Osteoblast (primary cell): ENCODE measurements around the gene ERBIN. TPM values are rescaled to one million over a fixed set of nuclear protein-coding genes. Genes with fewer than 3 reads are reported as not detected.

ENCODE experiments used
- DNase-seq: peaks from one replicate; pipeline ENCODE4 v3.0.0; 2011; ENCODE audit warnings: low spot score, mixed read lengths; ENCODE audit not compliant: insufficient read length; ENCODE audit errors: missing footprints
- H2AFZ ChIP-seq: 2 replicates; pipeline ENCODE4 v1.6.0; 2011; ENCODE audit warnings: mild to moderate bottlenecking, low read length
- H3K27ac ChIP-seq: 2 replicates; pipeline ENCODE4 v1.5.1; 2011; ENCODE audit warnings: mild to moderate bottlenecking, low read depth, low read length, moderate library complexity
- H3K27me3 ChIP-seq: 2 replicates; pipeline ENCODE4 v1.6.0; 2012; ENCODE audit warnings: mild to moderate bottlenecking, control low read depth, inconsistent platforms, low read length, moderate library complexity; ENCODE audit not compliant: insufficient read depth
- H3K36me3 ChIP-seq: 2 replicates; pipeline ENCODE4 v1.5.1; 2011; ENCODE audit warnings: mild to moderate bottlenecking, low read length, control low read depth, moderate library complexity; ENCODE audit not compliant: insufficient read depth
- H3K4me1 ChIP-seq: 2 replicates; pipeline ENCODE4 v1.5.1; 2011; ENCODE audit warnings: mild to moderate bottlenecking, low read length, control low read depth, moderate library complexity; ENCODE audit not compliant: insufficient read depth
- H3K4me2 ChIP-seq: 2 replicates; pipeline ENCODE4 v1.6.0; 2011; ENCODE audit warnings: mild to moderate bottlenecking, low read length; ENCODE audit not compliant: insufficient read depth
- H3K4me3 ChIP-seq: fragments of 200-600 bp; sonication (generic); 3 replicates; pipeline ENCODE4 v1.5.1; 2012; ENCODE audit warnings: mild to moderate bottlenecking, low read length, inconsistent platforms; ENCODE audit not compliant: insufficient read depth
- H3K79me2 ChIP-seq: 2 replicates; pipeline ENCODE4 v1.6.0; 2012; ENCODE audit warnings: mild to moderate bottlenecking, low read length, control low read depth, inconsistent platforms; ENCODE audit not compliant: insufficient read depth
- H3K9me3 ChIP-seq: 2 replicates; pipeline ENCODE4 v1.5.1; 2011; ENCODE audit warnings: low read depth, low read length, control low read depth
- H4K20me1 ChIP-seq: 2 replicates; pipeline ENCODE4 v1.6.0; 2012; ENCODE audit warnings: mild to moderate bottlenecking, low read length, control low read depth; ENCODE audit not compliant: insufficient read depth
- total RNA-seq: library from RNA; depleted of rRNA; stranded (reverse); fragments of >200 nt; gene quantifications from 2 replicates; pipeline ENCODE4 v1.2.3, GENCODE V29; 2012
- TF ChIP-seq, protein P1 (sequence below): IDR thresholded peaks from 2 replicates; pipeline ENCODE4 v1.5.1; 2011; ENCODE audit warnings: mild to moderate bottlenecking, low read depth, low read length, moderate library complexity; ENCODE audit errors: extremely low read depth

The ERBIN gene
- total RNA-seq, 1 donor = 199 TPM

DNA sequence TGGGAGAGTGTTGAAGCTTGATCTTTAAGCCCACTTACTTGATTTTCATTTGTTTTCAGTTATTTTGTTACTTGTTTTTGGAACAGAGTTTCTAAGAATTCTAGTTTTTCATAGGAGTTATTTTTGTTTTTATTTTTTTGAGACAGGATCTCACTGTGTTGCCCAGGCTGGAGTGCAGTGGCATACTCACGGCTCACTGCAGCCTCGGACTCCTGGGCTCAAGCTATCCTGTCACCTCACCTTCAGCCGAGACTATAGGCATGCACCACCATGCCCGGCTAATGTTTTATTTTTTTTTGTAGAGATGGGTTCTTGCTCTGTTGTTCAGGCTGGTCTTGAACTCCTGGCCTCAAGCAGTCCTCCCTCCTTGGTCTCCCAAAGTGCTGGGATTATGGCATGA is 6.3 kb downstream of the ERBIN start:
- Histone ChIP-seq H4K20me1 (peaks cover 88% of the 10 kb centered on the region), H3K9me3 (no peaks in the 10 kb centered on the region), H3K36me3 (peaks cover 16% of the 10 kb centered on the region), H3K27me3 (no peaks in the 10 kb centered on the region), H3K4me3 (no peak overlapping the region), H3K79me2 (peaks cover 100% of the 10 kb centered on the region), H3K4me1 (peaks cover 13% of the 10 kb centered on the region), H3K27ac (no peak overlapping the region), H2AFZ (no peak overlapping the region), H3K4me2 (peak overlapping the region; percentile 31)
- TF ChIP-seq, protein P1, sequence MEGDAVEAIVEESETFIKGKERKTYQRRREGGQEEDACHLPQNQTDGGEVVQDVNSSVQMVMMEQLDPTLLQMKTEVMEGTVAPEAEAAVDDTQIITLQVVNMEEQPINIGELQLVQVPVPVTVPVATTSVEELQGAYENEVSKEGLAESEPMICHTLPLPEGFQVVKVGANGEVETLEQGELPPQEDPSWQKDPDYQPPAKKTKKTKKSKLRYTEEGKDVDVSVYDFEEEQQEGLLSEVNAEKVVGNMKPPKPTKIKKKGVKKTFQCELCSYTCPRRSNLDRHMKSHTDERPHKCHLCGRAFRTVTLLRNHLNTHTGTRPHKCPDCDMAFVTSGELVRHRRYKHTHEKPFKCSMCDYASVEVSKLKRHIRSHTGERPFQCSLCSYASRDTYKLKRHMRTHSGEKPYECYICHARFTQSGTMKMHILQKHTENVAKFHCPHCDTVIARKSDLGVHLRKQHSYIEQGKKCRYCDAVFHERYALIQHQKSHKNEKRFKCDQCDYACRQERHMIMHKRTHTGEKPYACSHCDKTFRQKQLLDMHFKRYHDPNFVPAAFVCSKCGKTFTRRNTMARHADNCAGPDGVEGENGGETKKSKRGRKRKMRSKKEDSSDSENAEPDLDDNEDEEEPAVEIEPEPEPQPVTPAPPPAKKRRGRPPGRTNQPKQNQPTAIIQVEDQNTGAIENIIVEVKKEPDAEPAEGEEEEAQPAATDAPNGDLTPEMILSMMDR = no peak
- DNase-seq = no peak

- DNase-seq = no peak
- H3K4me2 ChIP-seq = peak overlapping the region; percentile 31
- no peak overlapping the region for H2AFZ ChIP-seq
- peaks cover 13% of the 10 kb centered on the region for H3K4me1 ChIP-seq
- no peaks in the 10 kb centered on the region for H3K27me3 ChIP-seq
- TF ChIP-seq, protein P1 = no peak
- no peak overlapping the region for H3K27ac ChIP-seq
- H3K9me3 ChIP-seq = no peaks in the 10 kb centered on the region
- peaks cover 18% of the 10 kb centered on the region for H3K36me3 ChIP-seq
- no peak overlapping the region for H3K4me3 ChIP-seq
- H3K79me2 ChIP-seq = peaks cover 100% of the 10 kb centered on the region
- H4K20me1 ChIP-seq = peaks cover 89% of the 10 kb centered on the region
These were observed 6.9 kb downstream of the ERBIN start for GRCh38 chr5:65933295-65933694.

GRCh38 chr5:65938256-65938655 is 11.9 kb downstream of the ERBIN start:
- H4K20me1 ChIP-seq = peaks cover 67% of the 10 kb centered on the region
- H3K27me3 ChIP-seq = no peaks in the 10 kb centered on the region
- H2AFZ ChIP-seq = no peak overlapping the region
- H3K4me2 ChIP-seq = no peak overlapping the region
- TF ChIP-seq, protein P1 = no peak
- peaks cover 18% of the 10 kb centered on the region for H3K36me3 ChIP-seq
- no peak overlapping the region for H3K4me3 ChIP-seq
- peaks cover 7% of the 10 kb centered on the region for H3K4me1 ChIP-seq
- no peaks in the 10 kb centered on the region for H3K9me3 ChIP-seq
- no peak for DNase-seq
- peaks cover 84% of the 10 kb centered on the region for H3K79me2 ChIP-seq
- H3K27ac ChIP-seq = no peak overlapping the region

DNA sequence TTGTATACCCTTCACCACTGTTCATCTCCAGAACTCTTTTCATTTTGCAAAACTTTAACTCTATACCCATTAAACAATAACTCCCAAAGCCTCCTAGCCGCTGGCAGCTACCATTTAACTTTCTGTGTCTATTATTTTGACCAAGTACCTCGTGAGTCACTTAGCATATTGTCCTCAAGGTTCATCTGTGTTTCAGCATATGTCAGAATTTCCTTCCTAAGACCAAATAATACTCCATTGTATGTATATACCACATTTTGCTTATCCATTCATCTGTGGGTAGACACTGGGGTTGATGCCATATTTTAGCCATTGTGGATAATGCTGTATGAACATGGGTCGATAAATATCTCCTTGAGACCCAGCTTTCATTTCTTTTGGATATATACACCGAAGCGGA is 17.4 kb downstream of the ERBIN start:
- H3K27me3 ChIP-seq = no peaks in the 10 kb centered on the region
- no peak overlapping the region for H3K4me2 ChIP-seq
- H3K4me1 ChIP-seq = peaks cover 7% of the 10 kb centered on the region
- H3K4me3 ChIP-seq = no peak overlapping the region
- H3K9me3 ChIP-seq = no peaks in the 10 kb centered on the region
- peaks cover 2% of the 10 kb centered on the region for H3K36me3 ChIP-seq
- H3K27ac ChIP-seq = no peak overlapping the region
- H4K20me1 ChIP-seq = peaks cover 49% of the 10 kb centered on the region
- no peak for DNase-seq
- peaks cover 83% of the 10 kb centered on the region for H3K79me2 ChIP-seq
- H2AFZ ChIP-seq = no peak overlapping the region
- TF ChIP-seq, protein P1 = no peak
